ENCODE data around the gene SBNO1. TPM values are rescaled to one million over a fixed set of nuclear protein-coding genes. Genes with fewer than 3 reads are reported as not detected.
"Not testable (repeated sequence)": the region's sequence is repeated elsewhere in the genome, so short reads cannot be mapped to it uniquely, and the experiment has no call there.

Gene SBNO1
- total RNA-seq, 2 experiments from 2014 or later = 44.3 to 45.4 TPM

DNA sequence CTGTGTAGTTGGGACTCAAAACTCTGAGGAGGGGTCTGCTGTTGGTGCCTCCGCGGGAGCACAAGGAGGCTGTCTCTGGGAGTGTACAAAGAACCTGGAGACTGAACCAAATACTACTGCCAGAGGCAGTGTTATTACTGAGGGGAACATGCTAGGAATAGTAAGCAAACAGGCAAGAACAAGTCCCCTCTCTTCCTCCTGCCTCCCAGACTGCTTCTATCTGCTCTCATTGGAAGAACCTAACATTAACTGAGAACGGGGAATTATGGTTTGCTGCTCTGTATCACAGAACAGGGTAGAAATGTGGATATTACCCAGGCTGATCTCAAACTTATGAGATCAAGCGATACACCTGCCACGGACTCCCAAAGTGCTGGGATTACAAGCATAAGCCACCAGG, 14.7 kb upstream of the SBNO1 start:
- TF ChIP-seq, protein P1, sequence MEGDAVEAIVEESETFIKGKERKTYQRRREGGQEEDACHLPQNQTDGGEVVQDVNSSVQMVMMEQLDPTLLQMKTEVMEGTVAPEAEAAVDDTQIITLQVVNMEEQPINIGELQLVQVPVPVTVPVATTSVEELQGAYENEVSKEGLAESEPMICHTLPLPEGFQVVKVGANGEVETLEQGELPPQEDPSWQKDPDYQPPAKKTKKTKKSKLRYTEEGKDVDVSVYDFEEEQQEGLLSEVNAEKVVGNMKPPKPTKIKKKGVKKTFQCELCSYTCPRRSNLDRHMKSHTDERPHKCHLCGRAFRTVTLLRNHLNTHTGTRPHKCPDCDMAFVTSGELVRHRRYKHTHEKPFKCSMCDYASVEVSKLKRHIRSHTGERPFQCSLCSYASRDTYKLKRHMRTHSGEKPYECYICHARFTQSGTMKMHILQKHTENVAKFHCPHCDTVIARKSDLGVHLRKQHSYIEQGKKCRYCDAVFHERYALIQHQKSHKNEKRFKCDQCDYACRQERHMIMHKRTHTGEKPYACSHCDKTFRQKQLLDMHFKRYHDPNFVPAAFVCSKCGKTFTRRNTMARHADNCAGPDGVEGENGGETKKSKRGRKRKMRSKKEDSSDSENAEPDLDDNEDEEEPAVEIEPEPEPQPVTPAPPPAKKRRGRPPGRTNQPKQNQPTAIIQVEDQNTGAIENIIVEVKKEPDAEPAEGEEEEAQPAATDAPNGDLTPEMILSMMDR (IDR thresholded peaks at IDR 0.05) = no peak

DNA sequence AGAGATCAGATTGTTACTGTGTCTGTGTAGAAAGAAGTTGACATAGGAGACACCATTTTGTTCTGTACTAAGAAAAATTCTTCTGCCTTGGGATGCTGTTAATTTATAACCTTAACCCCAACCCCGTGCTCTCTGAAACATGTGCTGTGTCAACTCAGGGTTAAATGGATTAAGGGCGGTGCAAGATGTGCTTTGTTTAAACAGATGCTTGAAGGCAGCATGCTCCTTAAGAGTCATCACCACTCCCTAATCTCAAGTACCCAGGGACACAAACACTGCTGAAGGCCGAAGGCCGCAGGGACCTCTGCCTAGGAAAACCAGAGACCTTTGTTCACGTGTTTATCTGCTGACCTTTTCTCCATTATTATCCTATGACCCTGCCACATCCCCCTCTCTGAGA, 7.8 kb upstream of the SBNO1 start:
- ATAC-seq; H3K27me3 Mint-ChIP-seq; DNase-seq; H3K4me1 Mint-ChIP-seq (ENCODE audit: low read depth); H3K9me3 Mint-ChIP-seq; intact Hi-C loops (cut with micrococcal nuclease); H3K4me3 Mint-ChIP-seq; H3K36me3 Mint-ChIP-seq (ENCODE audit: low read depth); CTCF ChIA-PET; H3K27ac Mint-ChIP-seq; POLR2A ChIA-PET: not testable (repeated sequence)

More for the DNA sequence above, 14.7 kb upstream of the SBNO1 start:
- no peaks in the 10 kb centered on the region for H3K4me1 Mint-ChIP-seq (ENCODE audit: low read depth)
- intact Hi-C loops (cut with micrococcal nuclease) = no loop called here
- no peak for ATAC-seq
- ChIA-PET POLR2A (interaction anchor here (1.2 kb wide), 1 partner anchor 15 kb away, joined by 3 read pairs; the partner anchor contains the start of gene SBNO1), CTCF (interaction anchor here (1.0 kb wide), 1 partner anchor 11 kb away, joined by 4 read pairs; no protein-coding TSS in a partner anchor)
- no peak overlapping the region for H3K27ac Mint-ChIP-seq
- H3K9me3 Mint-ChIP-seq = no peaks in the 10 kb centered on the region
- H3K36me3 Mint-ChIP-seq (ENCODE audit: low read depth) = no peaks in the 10 kb centered on the region
- H3K27me3 Mint-ChIP-seq = no peaks in the 10 kb centered on the region
- H3K4me3 Mint-ChIP-seq = no peak overlapping the region
- DNase-seq = no peak

DNA sequence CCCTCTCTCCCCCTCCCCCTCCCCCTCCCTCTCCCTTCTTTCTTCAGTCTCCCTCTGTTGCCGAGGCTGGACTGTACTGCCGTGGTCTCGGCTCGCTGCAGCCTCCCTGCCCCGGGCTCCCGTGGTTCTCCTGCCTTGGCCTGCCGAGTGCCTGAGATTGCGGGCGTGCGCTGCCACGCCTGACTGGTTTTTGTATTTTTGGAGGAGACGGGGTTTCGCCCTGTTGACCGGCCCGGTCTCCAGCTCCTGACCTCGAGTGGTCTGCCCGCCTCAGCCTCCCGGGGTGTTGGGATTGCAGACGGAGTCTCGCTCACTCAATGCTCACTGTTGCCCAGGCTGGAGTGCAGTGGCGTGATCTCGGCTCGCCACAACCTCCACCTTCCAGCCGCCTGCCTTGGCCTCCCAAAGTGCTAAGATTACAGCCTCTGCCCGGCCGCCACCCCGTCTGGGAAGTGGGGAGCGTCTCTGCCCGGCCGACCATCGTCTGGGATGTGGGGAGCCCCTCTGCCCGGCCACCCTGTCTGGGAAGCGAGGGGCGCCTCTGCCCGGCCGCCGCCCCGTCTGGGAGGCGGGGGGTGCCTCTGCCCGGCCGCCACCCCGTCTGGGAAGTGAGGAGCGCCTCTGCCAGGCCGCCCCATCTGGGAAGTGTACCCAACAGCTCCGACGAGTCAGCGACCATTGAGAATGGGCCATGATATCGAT, 7.2 kb upstream of the SBNO1 start:
- DNase-seq; ATAC-seq; H3K4me3 Mint-ChIP-seq; H3K27me3 Mint-ChIP-seq; H3K4me1 Mint-ChIP-seq (ENCODE audit: low read depth); H3K27ac Mint-ChIP-seq; H3K9me3 Mint-ChIP-seq; H3K36me3 Mint-ChIP-seq (ENCODE audit: low read depth); intact Hi-C loops (cut with micrococcal nuclease); CTCF ChIA-PET: not testable (repeated sequence)
- POLR2A ChIA-PET = interaction anchor here (1.2 kb wide), 1 partner anchor 9 kb away, joined by 3 read pairs; no protein-coding TSS in a partner anchor

DNA sequence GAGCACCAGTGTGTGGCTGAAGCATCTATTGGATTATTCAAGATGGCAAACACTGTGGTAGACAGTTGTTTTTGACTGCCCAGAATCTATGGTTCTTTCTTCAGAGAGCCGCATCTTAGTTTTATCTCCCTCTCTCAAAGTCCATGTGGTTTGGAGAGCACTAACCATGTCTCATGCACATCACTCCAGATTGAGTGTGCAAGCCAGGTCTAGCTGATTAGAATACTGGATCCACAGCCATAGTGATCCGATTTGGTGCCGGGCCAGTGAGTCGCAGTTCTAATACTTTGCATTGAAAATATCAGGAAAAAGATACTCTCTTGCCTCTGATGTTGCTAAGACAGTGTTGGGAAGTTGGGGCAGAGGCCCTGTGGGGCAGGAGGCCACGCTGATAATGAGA, 4.6 kb upstream of the SBNO1 start:
- Mint-ChIP-seq H3K27ac (no peak overlapping the region), H3K36me3 (ENCODE audit: low read depth) (no peaks in the 10 kb centered on the region), H3K4me1 (ENCODE audit: low read depth) (peaks cover 2% of the 10 kb centered on the region), H3K27me3 (no peaks in the 10 kb centered on the region), H3K4me3 (no peak overlapping the region), H3K9me3 (no peaks in the 10 kb centered on the region)
- ChIA-PET CTCF (no interaction called here), POLR2A (no interaction called here)
- TF ChIP-seq, protein P1 (IDR thresholded peaks at IDR 0.05) = no peak
- intact Hi-C loops (cut with micrococcal nuclease) = no loop called here
- DNase-seq = no peak
- ATAC-seq = no peak

DNA sequence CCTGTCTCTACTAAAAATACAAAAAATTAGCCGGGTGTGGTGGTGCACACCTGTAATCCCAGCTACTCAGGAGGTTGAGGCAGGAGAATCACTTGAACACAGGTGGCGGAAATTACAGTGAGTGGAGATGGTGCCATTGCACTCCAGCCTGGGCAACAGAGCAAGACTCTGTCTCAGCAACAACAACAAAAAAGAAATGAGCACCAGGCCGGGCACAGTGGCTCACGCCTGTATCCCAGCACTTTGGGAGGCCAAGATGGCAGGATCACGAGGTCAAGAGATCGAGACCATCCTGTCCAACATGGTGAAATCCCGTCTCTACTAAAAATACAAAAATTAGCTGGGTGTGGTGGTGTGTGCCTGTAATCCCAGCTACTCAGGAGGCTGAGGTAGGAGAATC, 3.8 kb upstream of the SBNO1 start:
- CTCF ChIA-PET = interaction anchor here (1.3 to 3.7 kb wide), 3 partner anchors 10 to 213 kb away, joined by 3 to 35 read pairs (median 4); partner anchors contain the start of gene KMT5A
- POLR2A ChIA-PET; H3K27ac Mint-ChIP-seq; H3K4me1 Mint-ChIP-seq (ENCODE audit: low read depth); DNase-seq; H3K9me3 Mint-ChIP-seq; H3K4me3 Mint-ChIP-seq; ATAC-seq; H3K36me3 Mint-ChIP-seq (ENCODE audit: low read depth); intact Hi-C loops (cut with micrococcal nuclease); H3K27me3 Mint-ChIP-seq: not testable (repeated sequence)

DNA sequence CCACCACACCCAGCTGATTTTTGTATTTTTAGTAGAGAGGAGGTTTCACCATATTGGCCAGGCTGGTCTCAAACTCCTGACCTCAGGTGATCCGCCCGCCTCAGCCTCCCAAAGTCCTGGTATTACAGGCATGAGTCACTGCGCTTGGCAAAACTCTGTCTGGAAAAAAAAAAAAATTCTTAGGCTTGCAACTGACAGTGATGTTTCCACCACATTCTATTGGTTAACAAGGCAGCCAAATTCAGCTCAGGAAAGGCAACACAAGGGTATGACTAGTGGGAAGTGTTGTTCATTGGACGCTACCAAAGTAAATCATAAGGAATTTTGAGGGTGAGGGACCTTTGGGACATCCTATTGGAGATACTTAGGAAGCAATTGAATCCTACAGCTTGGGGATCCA, 2.9 kb upstream of the SBNO1 start:
- H3K9me3 Mint-ChIP-seq = no peaks in the 10 kb centered on the region
- CTCF ChIA-PET = interaction anchor here (0.7 to 3.7 kb wide), 4 partner anchors 11 to 214 kb away, joined by 3 to 35 read pairs (median 4); partner anchors contain the start of gene KMT5A
- H3K4me1 Mint-ChIP-seq (ENCODE audit: low read depth) = peaks cover 11% of the 10 kb centered on the region
- TF ChIP-seq, protein P1 (IDR thresholded peaks at IDR 0.05) = no peak
- ATAC-seq (no peak), DNase-seq (no peak)
- intact Hi-C loops (cut with micrococcal nuclease) = no loop called here
- H3K27me3 Mint-ChIP-seq = no peaks in the 10 kb centered on the region
- H3K4me3 Mint-ChIP-seq = no peak overlapping the region
- peak overlapping the region; percentile 34 for H3K27ac Mint-ChIP-seq
- H3K36me3 Mint-ChIP-seq (ENCODE audit: low read depth) = peaks cover 4% of the 10 kb centered on the region
- POLR2A ChIA-PET = no interaction called here

Measured in activated CD8-positive, alpha-beta T cell treated with anti-CD3 and anti-CD28 coated beads for 36 hours (primary cell).